Prostate gland (tissue), 2 donors: Measurements from ENCODE around the gene PDE6C.

ENCODE experiments used
- CTCF ChIP-seq, 4 experiments: fragments of 200-600 bp in 2 of 4; fragments of 450-650 bp in 2 of 4; sonication (generic) in 2 of 4; IDR thresholded peaks; 1 replicate in 3 of 4; 2 replicates in 1 of 4; pipeline ENCODE4 v1.5.1; 2016 to 2019; ENCODE audit warnings: antibody characterized with exemption in 4 of 4, mild to moderate bottlenecking in 2 of 4, moderate library complexity in 2 of 4
- POLR2A ChIP-seq: fragments of 450-650 bp; IDR thresholded peaks from one replicate; pipeline ENCODE4 v1.6.1; 2016; ENCODE audit warnings: antibody characterized with exemption, mild to moderate bottlenecking

GRCh38 chr10:93670372-93670771 is 58.0 kb downstream of the PDE6C start:
- TF ChIP-seq CTCF (IDR thresholded peaks at IDR 0.05) (no peak), POLR2A (no peak)
